HUES48 (cell line): Measurements from ENCODE around the gene OR5K2.
A peak's percentile ranks its signal among the peaks of the same experiment; 100 is the strongest.

Experiments
- H3K27ac ChIP-seq: one replicate; pipeline ENCODE4 v1.7.0; 2013; ENCODE audit warnings: low read depth, low read length, inconsistent platforms
- H3K27me3 ChIP-seq: 2 replicates; pipeline ENCODE4 v1.6.1; 2013; ENCODE audit warnings: mild to moderate bottlenecking, low read length; ENCODE audit not compliant: control insufficient read depth, insufficient read depth
- H3K36me3 ChIP-seq: 2 replicates; pipeline ENCODE4 v1.6.1; 2013; ENCODE audit warnings: low read length; ENCODE audit not compliant: control insufficient read depth, insufficient read depth
- H3K4me1 ChIP-seq: 2 replicates; pipeline ENCODE4 v1.6.1; 2013; ENCODE audit warnings: mild to moderate bottlenecking, low read length; ENCODE audit not compliant: control insufficient read depth, insufficient read depth
- H3K4me3 ChIP-seq: 2 replicates; pipeline ENCODE4 v1.5.1; 2013; ENCODE audit warnings: mild to moderate bottlenecking, low read depth, low read length
- H3K9ac ChIP-seq: 2 replicates; pipeline ENCODE4 v1.6.1; 2013; ENCODE audit warnings: mild to moderate bottlenecking, low read depth, low read length, moderate library complexity
- H3K9me3 ChIP-seq: 2 replicates; pipeline ENCODE4 v1.6.1; 2013; ENCODE audit warnings: low read length; ENCODE audit not compliant: control insufficient read depth, insufficient read depth

Gene OR5K2

GRCh38 chr3:98501270-98501669, 3.8 kb downstream of the OR5K2 start:
- no peak overlapping the region for H3K9ac ChIP-seq
- no peaks in the 10 kb centered on the region for H3K27me3 ChIP-seq
- H3K27ac ChIP-seq: no peak overlapping the region
- H3K4me1 ChIP-seq: no peaks in the 10 kb centered on the region
- no peaks in the 10 kb centered on the region for H3K36me3 ChIP-seq
- no peaks in the 10 kb centered on the region for H3K9me3 ChIP-seq
- no peak overlapping the region for H3K4me3 ChIP-seq

GRCh38 chr3:98501863-98502576, 4.5 kb downstream of the OR5K2 start:
- no peaks in the 10 kb centered on the region for H3K9me3 ChIP-seq
- H3K4me3 ChIP-seq: no peak overlapping the region
- H3K4me1 ChIP-seq: no peaks in the 10 kb centered on the region
- H3K9ac ChIP-seq: no peak overlapping the region
- no peaks in the 10 kb centered on the region for H3K36me3 ChIP-seq
- no peak overlapping the region for H3K27ac ChIP-seq
- no peaks in the 10 kb centered on the region for H3K27me3 ChIP-seq

- Histone ChIP-seq H3K27me3 (no peaks in the 10 kb centered on the region), H3K9me3 (no peaks in the 10 kb centered on the region), H3K9ac (no peak overlapping the region), H3K4me1 (no peaks in the 10 kb centered on the region), H3K36me3 (no peaks in the 10 kb centered on the region), H3K27ac (no peak overlapping the region), H3K4me3 (no peak overlapping the region)
Measured at GRCh38 chr3:98504539-98504938, 7.1 kb downstream of the OR5K2 start.

DNA sequence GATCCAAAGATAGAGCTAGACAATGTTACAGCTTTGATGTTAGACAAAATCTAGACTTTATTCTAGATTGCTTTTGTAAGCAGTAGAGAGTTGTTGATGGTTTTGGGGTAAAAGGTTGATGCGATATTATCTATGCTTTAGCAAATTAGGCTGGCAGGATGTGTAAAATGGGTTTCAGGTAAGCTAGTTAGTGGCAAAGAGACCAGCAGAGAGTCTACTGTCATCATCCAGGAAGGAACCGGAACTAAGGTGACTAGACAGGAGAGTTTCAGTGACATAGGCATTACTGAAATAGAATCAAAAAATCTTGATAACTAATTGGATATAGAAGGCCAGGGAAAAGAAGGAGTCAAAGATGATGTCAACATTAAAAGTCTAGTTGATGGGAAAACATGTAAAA, 11.1 kb downstream of the OR5K2 start:
- no peaks in the 10 kb centered on the region for H3K4me1 ChIP-seq
- no peak overlapping the region for H3K9ac ChIP-seq
- no peak overlapping the region for H3K27ac ChIP-seq
- H3K9me3 ChIP-seq: no peaks in the 10 kb centered on the region
- no peaks in the 10 kb centered on the region for H3K36me3 ChIP-seq
- H3K4me3 ChIP-seq: no peak overlapping the region
- no peaks in the 10 kb centered on the region for H3K27me3 ChIP-seq

GRCh38 chr3:98512576-98512975, 15.1 kb downstream of the OR5K2 start:
- no peak overlapping the region for H3K4me3 ChIP-seq
- no peaks in the 10 kb centered on the region for H3K27me3 ChIP-seq
- H3K9ac ChIP-seq: no peak overlapping the region
- peaks cover 5% of the 10 kb centered on the region; the same call in 1 of the 2 replicates for H3K4me1 ChIP-seq
- H3K27ac ChIP-seq: no peak overlapping the region
- peaks cover 29% of the 10 kb centered on the region for H3K36me3 ChIP-seq
- no peaks in the 10 kb centered on the region for H3K9me3 ChIP-seq

DNA sequence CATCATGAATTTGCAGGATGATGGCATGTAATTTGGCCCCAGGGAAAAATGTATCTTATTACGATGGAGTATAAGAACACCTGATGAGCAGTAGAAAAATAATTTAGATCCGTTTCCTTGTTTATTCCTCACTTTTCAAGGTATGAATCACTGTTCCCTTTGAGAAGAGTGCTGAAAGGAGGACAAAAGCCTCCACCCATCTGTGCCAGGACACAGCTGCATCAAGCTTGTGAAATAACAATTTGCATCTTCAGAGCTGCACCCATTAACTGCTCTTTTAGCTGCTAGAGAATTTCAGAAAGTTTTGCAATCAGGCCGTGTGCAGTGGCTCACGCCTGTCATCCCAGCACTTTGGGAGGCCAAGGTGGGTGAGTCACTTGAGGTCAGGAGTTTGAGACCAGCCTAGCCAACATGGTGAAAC, 15.6 kb downstream of the OR5K2 start:
- peaks cover 34% of the 10 kb centered on the region for H3K36me3 ChIP-seq
- H3K27me3 ChIP-seq: no peaks in the 10 kb centered on the region
- no peak overlapping the region for H3K4me3 ChIP-seq
- no peak overlapping the region for H3K9ac ChIP-seq
- peaks cover 10% of the 10 kb centered on the region for H3K4me1 ChIP-seq
- no peaks in the 10 kb centered on the region for H3K9me3 ChIP-seq
- H3K27ac ChIP-seq: no peak overlapping the region

DNA sequence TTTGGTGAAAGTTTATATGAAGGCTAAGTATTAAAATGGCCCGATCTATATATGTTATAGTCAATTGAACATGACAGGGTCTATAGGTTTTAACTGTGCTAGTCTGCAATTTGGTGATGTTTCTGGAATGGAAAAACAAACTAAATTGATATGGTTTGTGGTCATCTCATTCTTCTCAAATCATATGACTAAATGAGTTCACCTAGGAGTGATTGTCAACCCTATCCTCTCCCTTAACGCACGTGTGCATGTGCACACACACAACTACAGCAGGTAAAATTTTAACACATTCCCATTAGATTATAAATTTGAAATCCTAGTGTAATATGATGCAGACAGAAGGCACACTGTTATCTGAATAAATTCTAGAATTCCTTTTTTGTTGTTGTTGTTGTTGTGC, 16.3 kb downstream of the OR5K2 start:
- Histone ChIP-seq H3K4me1 (peaks cover 14% of the 10 kb centered on the region), H3K27ac (no peak overlapping the region), H3K27me3 (no peaks in the 10 kb centered on the region), H3K9me3 (no peaks in the 10 kb centered on the region), H3K36me3 (peaks cover 41% of the 10 kb centered on the region), H3K4me3 (no peak overlapping the region), H3K9ac (no peak overlapping the region)

GRCh38 chr3:98514948-98515347, 17.5 kb downstream of the OR5K2 start:
- H3K4me3 ChIP-seq: no peak overlapping the region
- H3K9me3 ChIP-seq: no peaks in the 10 kb centered on the region
- H3K4me1 ChIP-seq: peaks cover 14% of the 10 kb centered on the region
- no peak overlapping the region for H3K27ac ChIP-seq
- H3K9ac ChIP-seq: no peak overlapping the region
- H3K36me3 ChIP-seq: peaks cover 53% of the 10 kb centered on the region
- no peaks in the 10 kb centered on the region for H3K27me3 ChIP-seq

GRCh38 chr3:98518816-98519215, 21.3 kb downstream of the OR5K2 start:
- Histone ChIP-seq H3K9me3 (no peaks in the 10 kb centered on the region), H3K4me3 (no peak overlapping the region), H3K36me3 (peaks cover 64% of the 10 kb centered on the region), H3K9ac (no peak overlapping the region), H3K4me1 (peaks cover 23% of the 10 kb centered on the region), H3K27ac (no peak overlapping the region), H3K27me3 (no peaks in the 10 kb centered on the region)

DNA sequence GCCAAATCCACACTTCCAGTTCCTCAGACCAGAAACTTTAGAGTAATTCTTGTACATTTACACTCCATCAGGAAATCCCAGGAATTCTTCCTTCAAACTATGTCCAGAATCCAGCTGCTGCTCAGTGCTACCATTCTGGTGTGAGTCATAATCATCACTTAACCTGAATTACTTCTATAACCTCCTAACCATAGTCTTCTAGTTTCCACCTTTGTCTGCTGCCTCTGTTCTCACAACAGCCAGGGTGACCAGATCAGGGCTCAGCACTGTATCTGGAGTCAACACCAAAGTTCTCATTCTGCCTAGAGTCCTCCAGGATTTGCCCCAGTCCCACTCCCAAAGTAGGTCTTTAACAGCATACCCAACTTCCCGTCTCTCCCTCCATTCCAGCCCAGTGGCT, 21.9 kb downstream of the OR5K2 start:
- Histone ChIP-seq H3K9ac (no peak overlapping the region), H3K9me3 (no peaks in the 10 kb centered on the region), H3K27me3 (no peaks in the 10 kb centered on the region), H3K36me3 (peaks cover 64% of the 10 kb centered on the region), H3K27ac (no peak overlapping the region), H3K4me3 (no peak overlapping the region), H3K4me1 (peaks cover 23% of the 10 kb centered on the region)

GRCh38 chr3:98521897-98522543, 24.5 kb downstream of the OR5K2 start:
- peak overlapping the region; percentile 99 for H3K4me3 ChIP-seq
- H3K27ac ChIP-seq: peak overlapping the region; percentile 94
- peaks cover 23% of the 10 kb centered on the region for H3K4me1 ChIP-seq
- no peaks in the 10 kb centered on the region for H3K9me3 ChIP-seq
- peak overlapping the region; percentile 86 for H3K9ac ChIP-seq
- no peaks in the 10 kb centered on the region for H3K27me3 ChIP-seq
- peaks cover 40% of the 10 kb centered on the region for H3K36me3 ChIP-seq
